Gastroesophageal sphincter (tissue), 4 donors: ENCODE measurements around the gene TSSK3. TPM values are rescaled to one million over a fixed set of nuclear protein-coding genes. Genes with fewer than 3 reads are reported as not detected.
A peak's percentile ranks its signal among the peaks of the same experiment; 100 is the strongest.
"Not testable (repeated sequence)": the region's sequence is repeated elsewhere in the genome, so short reads cannot be mapped to it uniquely, and the experiment has no call there.

ENCODE experiments used
- ATAC-seq: fragments of 150-250 bp; one replicate; pipeline ENCODE4 v1.9.1; 2016; ENCODE audit warnings: mild to moderate bottlenecking, moderate library complexity
- H3K27ac ChIP-seq, 4 donors: fragments of 200-600 bp; sonication (generic) in 3 of 4; 1 replicate in 3 of 4; 2 replicates in 1 of 4; pipeline ENCODE4 v1.5.1; 2016 to 2019
- H3K27me3 ChIP-seq: fragments of 200-600 bp; sonication (generic); one replicate; pipeline ENCODE4 v1.5.1; 2019
- H3K36me3 ChIP-seq, 2 donors: fragments of 200-600 bp; sonication (generic); one replicate each; pipeline ENCODE4 v1.5.1; 2019; ENCODE audit warnings: control low read depth in 1 of 2
- H3K4me1 ChIP-seq, 3 donors: fragments of 200-600 bp; sonication (generic); 1 replicate in 2 of 3; 2 replicates in 1 of 3; pipeline ENCODE4 v1.5.1; 2016 to 2019; ENCODE audit warnings: control low read depth in 2 of 3
- H3K4me3 ChIP-seq, 2 donors: fragments of 200-600 bp; sonication (generic); one replicate each; pipeline ENCODE4 v1.5.1; 2019; ENCODE audit warnings: mild to moderate bottlenecking in 1 of 2, moderate library complexity in 1 of 2
- H3K9me3 ChIP-seq, 3 donors: fragments of 200-600 bp; sonication (generic); one replicate each; pipeline ENCODE4 v1.5.1; 2017 to 2019; ENCODE audit warnings: control low read depth in 2 of 3
- EP300 ChIP-seq: sonication (generic); formaldehyde crosslinking; IDR thresholded peaks from one replicate; pipeline ENCODE4 v1.6.1; 2017; ENCODE audit warnings: antibody characterized with exemption, mild to moderate bottlenecking
- POLR2A ChIP-seq, 2 donors: fragments of 450-650 bp; IDR thresholded peaks; one replicate each; pipeline ENCODE4 v1.6.1; 2017; ENCODE audit warnings: antibody characterized with exemption in 2 of 2, mild to moderate bottlenecking in 2 of 2, moderate library complexity in 1 of 2
- POLR2AphosphoS5 ChIP-seq: sonication (generic); formaldehyde crosslinking; IDR thresholded peaks from one replicate; pipeline ENCODE4 v1.6.1; 2017; ENCODE audit warnings: antibody characterized with exemption
- WGBS, 2 donors: methylation state at CpG; one replicate each; pipeline ENCODE4 v1.1.5; 2018; ENCODE audit warnings: low coverage in 1 of 2; 5-methylcytosine and 5-hydroxymethylcytosine counted together
- total RNA-seq, 4 donors: library from RNA; depleted of rRNA; stranded (reverse); fragments of >200 nt; gene quantifications; one replicate each; pipeline ENCODE4 v1.1.0, GENCODE V29; 2016
- TF ChIP-seq, protein P1 (sequence below), 4 experiments: fragments of 200-600 bp in 2 of 4; fragments of 450-650 bp in 2 of 4; sonication (generic) in 1 of 4; IDR thresholded peaks; one replicate each; pipeline ENCODE4 v1.5.1; 2017 to 2019; ENCODE audit warnings: antibody characterized with exemption in 4 of 4, mild to moderate bottlenecking in 2 of 4, moderate library complexity in 2 of 4

Gene TSSK3
- total RNA-seq, 4 donors from 2014 or later: 3.6 TPM; not detected in 3

- Histone ChIP-seq H3K4me3 (peak within 1 kb of the TSS; percentile 77 to 93), H3K36me3 (peaks cover 0 to 30% of the 10 kb centered on the region in 2 donors), H3K4me1 (peaks cover 2 to 55% (median 27%) of the 10 kb centered on the region in 3 donors), H3K9me3 (no peaks in the 10 kb centered on the region), H3K27me3 (no peaks in the 10 kb centered on the region), H3K27ac (peak within 1 kb of the TSS; percentile 88 to 97 (median 92))
- WGBS, 2 donors: 0% methylated on average over 20 to 32 of the region's 48 CpGs
- ATAC-seq: peak; percentile 98
- TF ChIP-seq EP300 (no peak), POLR2A (IDR thresholded peaks at IDR 0.05) (peak; percentile 78 to 87), POLR2AphosphoS5 (peak; percentile 97)
Measured at GRCh38 chr1:32394141-32394889, 32.0 kb downstream of the TSSK3 start, which contains the start of gene BSDC1. TSS of gene BSDC1 (minus strand) at chr1:32394441. CDS start at chr1:32394414, 27 bp downstream.

- Histone ChIP-seq H3K36me3 (peaks cover 0 to 24% of the 10 kb centered on the region in 2 donors), H3K4me1 (peaks cover 2 to 49% (median 27%) of the 10 kb centered on the region in 3 donors), H3K27me3 (no peaks in the 10 kb centered on the region), H3K27ac (peak overlapping the region; percentile 88 to 97 (median 92)), H3K4me3 (peak overlapping the region; percentile 77 to 93), H3K9me3 (no peaks in the 10 kb centered on the region)
- peak; percentile 8 for ATAC-seq
- WGBS, 2 donors: 1 to 4% methylated on average over 6 to 12 of the region's 14 CpGs
- TF ChIP-seq POLR2AphosphoS5 (no peak), POLR2A (IDR thresholded peaks at IDR 0.05) (no peak), EP300 (no peak)
- TF ChIP-seq, protein P1, sequence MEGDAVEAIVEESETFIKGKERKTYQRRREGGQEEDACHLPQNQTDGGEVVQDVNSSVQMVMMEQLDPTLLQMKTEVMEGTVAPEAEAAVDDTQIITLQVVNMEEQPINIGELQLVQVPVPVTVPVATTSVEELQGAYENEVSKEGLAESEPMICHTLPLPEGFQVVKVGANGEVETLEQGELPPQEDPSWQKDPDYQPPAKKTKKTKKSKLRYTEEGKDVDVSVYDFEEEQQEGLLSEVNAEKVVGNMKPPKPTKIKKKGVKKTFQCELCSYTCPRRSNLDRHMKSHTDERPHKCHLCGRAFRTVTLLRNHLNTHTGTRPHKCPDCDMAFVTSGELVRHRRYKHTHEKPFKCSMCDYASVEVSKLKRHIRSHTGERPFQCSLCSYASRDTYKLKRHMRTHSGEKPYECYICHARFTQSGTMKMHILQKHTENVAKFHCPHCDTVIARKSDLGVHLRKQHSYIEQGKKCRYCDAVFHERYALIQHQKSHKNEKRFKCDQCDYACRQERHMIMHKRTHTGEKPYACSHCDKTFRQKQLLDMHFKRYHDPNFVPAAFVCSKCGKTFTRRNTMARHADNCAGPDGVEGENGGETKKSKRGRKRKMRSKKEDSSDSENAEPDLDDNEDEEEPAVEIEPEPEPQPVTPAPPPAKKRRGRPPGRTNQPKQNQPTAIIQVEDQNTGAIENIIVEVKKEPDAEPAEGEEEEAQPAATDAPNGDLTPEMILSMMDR (IDR thresholded peaks at IDR 0.05): no peak
Measured at GRCh38 chr1:32394890-32395432, 32.6 kb downstream of the TSSK3 start.

DNA sequence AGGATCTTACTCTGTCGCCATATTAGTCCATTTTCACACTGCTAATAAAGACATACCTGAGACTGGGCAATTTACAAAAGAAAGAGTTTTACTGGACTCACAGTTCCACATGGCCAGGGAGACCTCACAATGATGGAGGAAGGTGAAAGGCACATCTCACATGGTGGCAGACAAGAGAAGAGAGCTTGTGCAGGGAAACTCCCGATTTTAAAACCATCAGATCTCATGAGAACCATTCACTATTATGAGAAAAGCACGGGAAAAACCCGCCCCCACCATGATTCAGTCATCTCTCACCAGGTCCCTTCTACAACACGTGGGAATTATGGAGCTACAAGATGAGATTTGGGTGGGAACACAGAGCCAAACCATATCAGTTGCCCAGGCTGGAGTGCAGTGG, 34.2 kb downstream of the TSSK3 start:
- not testable (repeated sequence) for H3K27me3 ChIP-seq, H3K9me3 ChIP-seq, H3K27ac ChIP-seq, H3K36me3 ChIP-seq, ATAC-seq, H3K4me3 ChIP-seq
- H3K4me1 ChIP-seq: peaks cover 2 to 43% (median 28%) of the 10 kb centered on the region in 3 donors
- WGBS, 2 donors: 89 to 93% methylated on average over 2 to 3 of the region's 5 CpGs

DNA sequence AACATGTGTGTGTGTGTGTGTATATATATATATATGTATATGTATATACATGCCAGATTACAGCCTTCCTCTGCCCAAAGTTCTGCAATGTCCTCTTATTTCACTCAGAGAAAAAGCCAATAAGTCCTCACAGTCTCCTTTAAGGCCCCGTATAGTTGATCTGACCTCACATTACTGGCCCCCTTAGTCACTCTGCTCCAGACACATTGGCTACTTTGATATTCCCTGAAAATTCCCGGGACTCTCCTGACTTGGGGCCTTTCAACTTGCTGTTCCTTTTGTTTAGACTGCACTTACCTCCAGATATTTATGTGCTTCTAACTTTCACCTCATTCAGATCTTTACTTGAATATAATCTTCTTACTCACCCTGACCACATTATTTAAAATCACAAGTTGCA, 36.1 kb downstream of the TSSK3 start:
- Histone ChIP-seq H3K9me3 (no peaks in the 10 kb centered on the region), H3K36me3 (no peaks in the 10 kb centered on the region), H3K27me3 (no peaks in the 10 kb centered on the region), H3K4me1 (peaks cover 0 to 24% (median 9%) of the 10 kb centered on the region in 3 donors), H3K27ac (no peak overlapping the region), H3K4me3 (no peak overlapping the region)
- 15 to 56% methylated on average over 2 of the region's 2 CpGs for WGBS, 2 donors
- TF ChIP-seq POLR2A (IDR thresholded peaks at IDR 0.05) (no peak), POLR2AphosphoS5 (no peak), EP300 (no peak)
- TF ChIP-seq, protein P1 (IDR thresholded peaks at IDR 0.05): no peak
- ATAC-seq: no peak

DNA sequence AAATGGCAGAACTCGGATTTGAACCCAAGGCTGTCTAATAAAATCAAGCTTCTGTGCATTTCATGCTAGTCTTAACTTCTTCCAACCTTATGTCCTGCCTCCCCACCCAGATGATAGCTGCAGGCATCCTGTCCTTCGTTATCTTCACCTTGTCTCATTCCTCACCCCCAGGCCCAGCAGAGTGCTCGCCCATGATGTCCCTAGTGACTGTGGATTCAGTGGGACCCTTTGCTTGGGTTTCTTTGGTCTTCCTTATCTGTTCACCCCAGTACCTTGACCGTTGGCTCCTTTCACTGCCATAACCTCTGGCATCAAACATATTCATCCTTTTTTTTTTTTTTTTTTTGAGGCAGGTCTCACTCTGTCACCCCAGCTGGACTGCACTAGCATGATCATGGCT, 37.5 kb downstream of the TSSK3 start:
- H3K36me3 ChIP-seq: no peaks in the 10 kb centered on the region
- H3K4me3 ChIP-seq: no peak overlapping the region
- TF ChIP-seq POLR2AphosphoS5 (no peak), EP300 (no peak)
- TF ChIP-seq, protein P1 (IDR thresholded peaks at IDR 0.05): no peak
- no peaks in the 10 kb centered on the region for H3K27me3 ChIP-seq
- no peak overlapping the region for H3K27ac ChIP-seq
- no peaks in the 10 kb centered on the region for H3K9me3 ChIP-seq
- 64 to 67% methylated on average over 4 of the region's 4 CpGs for WGBS, 2 donors
- H3K4me1 ChIP-seq: peaks cover 0 to 19% (median 7%) of the 10 kb centered on the region in 3 donors
- no peak for ATAC-seq
